ENCODE measurements around the gene FTH1.
"Not testable (repeated sequence)": the region's sequence is repeated elsewhere in the genome, so short reads cannot be mapped to it uniquely, and the experiment has no call there.

Gene FTH1

GRCh38 chr11:61967116-61967923 is at the start of gene FTH1:
FTH1 (minus strand) TSS chr11:61967634; CDS start chr11:61967425, 209 bp downstream.
- DNase-seq (ENCODE audit: low read depth), result peak; percentile 77

- DNase-seq (ENCODE audit: low read depth), result no peak
These were observed 48.2 kb upstream of the FTH1 start for GRCh38 chr11:62015615-62016014.

DNA sequence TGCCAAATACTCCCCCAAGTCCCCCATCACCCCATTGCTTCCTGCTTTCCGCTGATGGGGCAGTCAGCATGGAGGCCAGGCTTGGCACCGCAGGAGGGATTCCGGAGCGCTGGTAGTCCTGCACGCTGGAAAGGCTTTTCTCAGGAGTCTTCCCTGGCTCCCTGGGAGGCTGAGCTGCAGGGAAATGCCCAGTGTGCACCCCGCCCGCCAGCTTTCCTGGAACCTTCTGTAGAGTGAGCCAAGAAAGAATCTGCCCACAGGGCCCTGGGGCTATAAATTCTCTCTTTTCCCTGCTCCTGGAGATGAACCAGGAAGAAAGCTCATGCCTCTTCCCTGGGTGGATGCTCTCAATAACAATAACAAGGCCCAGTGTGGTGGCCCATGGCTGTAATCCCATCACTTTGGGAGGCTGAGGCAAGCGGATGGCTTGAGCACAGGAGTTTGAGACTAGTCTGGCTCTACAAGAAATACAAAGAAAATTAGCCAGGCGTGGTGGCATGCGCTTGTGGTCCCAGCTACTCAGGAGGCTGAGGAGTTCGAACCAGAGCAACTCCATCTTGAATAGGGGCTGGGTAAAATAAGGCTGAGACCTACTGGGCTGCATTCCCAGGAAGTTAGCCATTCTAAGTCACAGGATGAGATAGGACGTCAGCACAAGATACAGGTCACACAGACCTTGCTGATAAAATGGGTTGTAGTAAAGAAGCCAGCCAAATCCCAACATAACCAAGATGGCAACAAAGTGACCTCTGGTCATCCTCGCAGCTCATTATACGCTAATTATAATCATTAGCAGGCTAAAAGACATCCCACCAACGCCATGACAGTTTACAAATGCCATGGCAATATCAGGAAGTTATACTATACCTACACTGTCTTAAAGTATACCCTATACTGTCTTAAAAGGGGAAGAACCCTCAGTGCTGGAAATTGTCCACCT is 46.4 kb upstream of the FTH1 start:
- no peak for DNase-seq (ENCODE audit: low read depth)

GRCh38 chr11:62012832-62013461 is 45.5 kb upstream of the FTH1 start:
- DNase-seq (ENCODE audit: low read depth), result no peak

DNA sequence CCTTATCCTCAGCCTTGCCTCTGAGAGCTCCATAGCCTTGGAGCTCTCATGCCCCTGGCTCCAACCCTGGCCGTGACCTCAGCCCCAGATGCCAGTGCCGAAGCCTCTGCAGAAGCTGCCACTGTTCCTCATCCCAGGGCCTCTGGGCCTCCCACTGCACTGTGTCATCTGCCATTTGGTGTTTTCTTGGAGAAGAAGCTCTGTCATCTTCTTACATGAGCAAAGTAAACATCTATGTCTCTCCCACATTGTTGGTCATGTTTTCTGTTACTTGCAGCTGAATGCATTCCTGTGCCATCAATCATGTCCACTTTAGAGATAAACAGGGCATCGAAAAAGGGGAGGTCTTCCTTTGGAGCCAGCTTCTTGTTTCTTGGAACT is 45.0 kb upstream of the FTH1 start:
- no peak for DNase-seq (ENCODE audit: low read depth)

DNA sequence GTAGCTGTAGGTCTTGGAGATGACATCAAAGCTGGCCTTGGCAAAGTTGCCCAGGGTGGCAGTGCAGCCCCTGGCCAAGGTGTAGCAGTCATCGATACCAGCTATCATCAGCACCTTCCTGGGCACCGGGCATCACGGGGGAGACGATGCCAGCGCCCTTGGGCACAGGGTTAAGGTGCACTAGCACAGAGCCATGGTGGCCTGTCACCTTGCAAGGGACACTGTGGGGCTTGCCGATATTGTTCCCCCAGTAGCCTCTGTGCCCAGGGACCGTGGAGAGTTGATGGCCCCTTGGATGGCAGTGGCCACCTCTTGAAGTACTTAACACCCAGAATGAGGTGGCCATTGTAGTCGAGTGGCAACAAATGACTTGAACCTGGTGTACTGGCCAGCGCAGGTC is 44.4 kb upstream of the FTH1 start:
- no peak for DNase-seq (ENCODE audit: low read depth)

DNA sequence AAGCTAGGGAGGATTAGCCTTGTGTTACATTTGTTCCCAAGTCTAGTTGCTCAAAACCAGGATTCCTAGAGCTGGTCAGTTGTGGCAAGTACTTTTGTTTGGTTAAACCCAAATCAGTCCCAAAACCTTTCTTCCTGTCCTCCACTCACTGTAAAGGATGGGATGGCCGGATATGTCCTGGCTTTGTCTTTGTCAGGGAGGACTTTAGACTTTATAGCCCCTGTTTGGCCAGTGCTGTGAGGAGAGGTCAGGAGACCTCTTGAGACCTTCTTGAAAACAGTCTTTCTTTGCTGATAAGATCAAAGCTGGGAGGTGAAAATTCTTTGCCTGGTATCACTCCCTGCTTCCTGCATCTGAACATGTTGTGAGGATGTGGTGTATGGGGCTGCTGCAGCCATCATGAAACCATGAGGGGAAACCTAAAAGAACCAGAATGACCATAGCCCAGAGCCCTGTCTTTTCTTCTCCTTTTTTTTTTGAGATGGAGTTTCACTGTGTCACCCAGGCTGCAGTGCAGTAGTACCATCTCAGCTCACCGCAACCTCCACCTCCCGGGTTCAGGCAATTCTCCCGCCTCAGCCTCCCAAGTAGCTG is 43.6 kb upstream of the FTH1 start:
- DNase-seq (ENCODE audit: low read depth), result no peak

DNA sequence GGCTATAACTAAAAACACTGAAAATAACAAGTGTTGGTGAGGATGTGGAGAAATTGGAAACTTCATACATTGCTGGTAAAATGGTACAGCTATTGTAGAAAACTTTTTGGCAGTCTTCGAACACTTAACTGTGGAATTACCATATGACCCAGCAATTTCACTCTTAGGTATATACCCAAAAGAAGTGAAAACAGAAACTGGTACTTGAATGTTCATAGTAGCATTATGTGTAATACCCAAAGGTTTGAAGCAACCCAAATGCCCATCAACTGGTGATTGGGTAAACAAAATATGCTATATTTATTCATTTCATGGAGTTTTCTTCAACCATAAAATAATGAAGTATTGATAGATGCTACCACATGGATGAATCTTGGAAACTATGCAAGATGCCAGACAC is 40.8 kb upstream of the FTH1 start:
- no peak for DNase-seq (ENCODE audit: low read depth)

DNA sequence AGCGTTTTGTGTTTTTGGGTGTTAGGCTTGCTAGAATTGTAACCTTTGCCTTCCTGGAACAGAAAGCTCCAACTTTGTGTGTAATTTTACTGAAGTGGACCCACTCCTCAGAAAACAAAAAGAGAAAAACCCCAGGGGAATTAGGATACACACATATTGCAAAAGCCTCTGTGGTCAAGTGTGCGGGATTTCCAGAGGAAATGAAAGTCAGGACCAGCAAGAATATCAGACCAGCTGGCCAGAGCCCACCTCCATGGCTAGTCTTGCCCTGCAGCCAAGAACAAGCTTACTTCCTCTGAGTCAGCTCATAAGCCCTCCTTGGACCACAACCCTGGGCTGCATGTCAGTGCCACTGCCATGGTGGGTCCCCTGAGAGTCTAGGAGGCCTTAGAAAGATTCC is 37.0 kb upstream of the FTH1 start:
- DNase-seq (ENCODE audit: low read depth), result no peak

- not testable (repeated sequence) for DNase-seq (ENCODE audit: low read depth)
These were observed 34.8 kb upstream of the FTH1 start for GRCh38 chr11:62002283-62002682.

GRCh38 chr11:62001450-62002191 is 34.2 kb upstream of the FTH1 start:
- no peak for DNase-seq (ENCODE audit: low read depth)

- no peak for DNase-seq (ENCODE audit: low read depth)
These were observed 33.4 kb upstream of the FTH1 start for GRCh38 chr11:62000539-62001446.

- DNase-seq (ENCODE audit: low read depth), result no peak
These were observed 31.9 kb upstream of the FTH1 start for GRCh38 chr11:61999141-61999975.

- no peak for DNase-seq (ENCODE audit: low read depth)
These were observed 29.5 kb upstream of the FTH1 start for GRCh38 chr11:61996933-61997332.

- DNase-seq (ENCODE audit: low read depth), result no peak
These were observed 27.5 kb upstream of the FTH1 start for GRCh38 chr11:61994981-61995380.

- DNase-seq (ENCODE audit: low read depth), result no peak
These were observed 18.4 kb upstream of the FTH1 start for GRCh38 chr11:61985869-61986268.

DNA sequence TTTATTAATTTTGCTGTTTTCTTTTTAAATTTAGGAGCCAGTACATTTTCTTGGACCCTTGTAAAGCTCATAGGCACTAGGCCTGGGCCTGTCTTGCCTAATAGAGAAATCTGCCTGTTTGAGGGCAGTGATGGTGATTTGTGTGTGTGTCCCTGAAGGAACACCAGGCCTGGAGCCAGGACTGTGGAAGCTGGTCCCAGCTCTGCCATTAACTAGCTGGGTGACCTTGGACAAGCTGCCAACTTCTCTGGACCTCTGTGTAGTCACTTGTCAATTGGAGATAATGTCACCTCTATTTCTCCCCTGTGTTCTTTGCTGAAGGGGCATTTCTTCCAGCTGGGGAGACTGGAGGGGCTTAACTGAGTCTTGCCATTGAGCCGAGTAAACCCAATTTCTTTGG is 16.0 kb upstream of the FTH1 start:
- no peak for DNase-seq (ENCODE audit: low read depth)

- no peak for DNase-seq (ENCODE audit: low read depth)
These were observed 13.5 kb upstream of the FTH1 start for GRCh38 chr11:61980783-61981541.

Measured in stimulated activated CD8-positive, alpha-beta memory T cell treated with anti-CD3 and anti-CD28 coated beads, Interleukin-15, amount 100 ng/mL, for 1 hour (primary cell).